Suprapubic skin (tissue), 4 donors: Measurements from ENCODE around the gene UGGT1.

Experiments
- EP300 ChIP-seq: sonication (generic); formaldehyde crosslinking; IDR thresholded peaks from one replicate; pipeline ENCODE4 v1.6.1; 2017; ENCODE audit warnings: antibody characterized with exemption
- POLR2A ChIP-seq, 2 donors: fragments of 450-650 bp; IDR thresholded peaks; one replicate each; pipeline ENCODE4 v1.6.1; 2017; ENCODE audit warnings: antibody characterized with exemption in 2 of 2, mild to moderate bottlenecking in 2 of 2, moderate library complexity in 2 of 2
- POLR2AphosphoS5 ChIP-seq, 3 donors: sonication (generic); formaldehyde crosslinking; IDR thresholded peaks; one replicate each; pipeline ENCODE4 v1.6.1; 2017; ENCODE audit warnings: antibody characterized with exemption in 3 of 3
- TF ChIP-seq, protein P1 (sequence below), 2 donors: fragments of 200-600 bp in 1 of 2; fragments of 450-650 bp in 1 of 2; sonication (generic) in 1 of 2; IDR thresholded peaks; one replicate each; pipeline ENCODE4 v1.5.1; 2016 to 2019; ENCODE audit warnings: antibody characterized with exemption in 2 of 2, mild to moderate bottlenecking in 1 of 2, moderate library complexity in 1 of 2

DNA sequence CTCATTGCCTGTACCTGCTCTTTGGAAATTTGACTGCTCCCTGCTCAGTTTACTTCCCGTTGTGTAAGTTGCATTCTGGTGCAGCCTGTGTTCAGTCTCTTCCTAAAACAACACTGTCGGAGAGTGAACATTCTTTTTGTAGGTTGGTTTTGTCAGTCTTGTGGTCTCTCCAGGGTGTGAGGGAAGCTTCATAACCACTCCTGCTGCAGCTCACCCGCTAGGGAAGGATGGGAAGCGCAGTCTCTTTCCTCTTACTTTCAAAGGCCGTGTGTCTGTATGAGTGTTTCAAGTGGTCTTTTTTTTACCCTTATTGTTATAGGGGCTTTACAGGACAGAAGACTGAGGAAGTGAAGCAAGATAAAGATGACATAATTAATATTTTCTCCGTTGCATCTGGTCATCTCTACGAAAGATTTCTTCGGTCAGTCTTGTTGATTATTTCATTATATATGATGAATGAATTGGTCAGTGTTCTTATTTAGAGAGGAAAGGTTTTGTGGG, 87.2 kb downstream of the UGGT1 start:
- TF ChIP-seq, protein P1, sequence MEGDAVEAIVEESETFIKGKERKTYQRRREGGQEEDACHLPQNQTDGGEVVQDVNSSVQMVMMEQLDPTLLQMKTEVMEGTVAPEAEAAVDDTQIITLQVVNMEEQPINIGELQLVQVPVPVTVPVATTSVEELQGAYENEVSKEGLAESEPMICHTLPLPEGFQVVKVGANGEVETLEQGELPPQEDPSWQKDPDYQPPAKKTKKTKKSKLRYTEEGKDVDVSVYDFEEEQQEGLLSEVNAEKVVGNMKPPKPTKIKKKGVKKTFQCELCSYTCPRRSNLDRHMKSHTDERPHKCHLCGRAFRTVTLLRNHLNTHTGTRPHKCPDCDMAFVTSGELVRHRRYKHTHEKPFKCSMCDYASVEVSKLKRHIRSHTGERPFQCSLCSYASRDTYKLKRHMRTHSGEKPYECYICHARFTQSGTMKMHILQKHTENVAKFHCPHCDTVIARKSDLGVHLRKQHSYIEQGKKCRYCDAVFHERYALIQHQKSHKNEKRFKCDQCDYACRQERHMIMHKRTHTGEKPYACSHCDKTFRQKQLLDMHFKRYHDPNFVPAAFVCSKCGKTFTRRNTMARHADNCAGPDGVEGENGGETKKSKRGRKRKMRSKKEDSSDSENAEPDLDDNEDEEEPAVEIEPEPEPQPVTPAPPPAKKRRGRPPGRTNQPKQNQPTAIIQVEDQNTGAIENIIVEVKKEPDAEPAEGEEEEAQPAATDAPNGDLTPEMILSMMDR (IDR thresholded peaks at IDR 0.05) = no peak
- TF ChIP-seq POLR2A (IDR thresholded peaks at IDR 0.05) = no peak
- TF ChIP-seq POLR2AphosphoS5 (IDR thresholded peaks at IDR 0.05) = no peak
- no peak for TF ChIP-seq EP300
